ENCODE data around the gene FAM13A.

- TF ChIP-seq CTCF (IDR thresholded peaks at IDR 0.05) (no peak), POLR2A (IDR thresholded peaks at IDR 0.05) (no peak)
These were observed 302.2 kb downstream of the FAM13A start for GRCh38 chr4:88754796-88755195.
